ENCODE data around the gene CDK14. TPM values are rescaled to one million over a fixed set of nuclear protein-coding genes. Genes with fewer than 3 reads are reported as not detected.

Gene CDK14
- total RNA-seq, 1 donor from 2014 or later, result 6.4 TPM

DNA sequence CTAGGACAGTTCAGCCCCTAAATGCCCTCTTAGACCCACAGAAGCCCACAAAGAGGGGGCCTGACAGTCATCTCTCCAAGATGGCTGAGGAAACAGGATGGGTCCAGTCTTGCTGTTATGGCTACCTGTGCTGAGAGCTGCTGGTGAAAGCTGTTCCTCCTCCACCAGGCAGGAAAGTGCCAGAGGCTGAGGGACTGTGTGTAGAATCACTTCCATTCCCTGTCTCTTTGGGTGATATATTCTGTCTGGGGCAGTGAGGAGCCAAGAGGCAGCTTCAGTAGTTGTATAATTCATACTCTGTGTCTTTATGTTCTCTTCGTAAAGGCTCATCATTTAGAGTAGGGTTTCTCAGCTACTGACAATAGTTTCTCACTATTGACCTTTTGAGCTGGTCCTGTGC, 425.8 kb downstream of the CDK14 start:
- DNase-seq (ENCODE audit: low read depth), result no peak
- no peak overlapping the region for H3K4me3 ChIP-seq (ENCODE audit: low read depth, low read length)
- TF ChIP-seq, protein P1, sequence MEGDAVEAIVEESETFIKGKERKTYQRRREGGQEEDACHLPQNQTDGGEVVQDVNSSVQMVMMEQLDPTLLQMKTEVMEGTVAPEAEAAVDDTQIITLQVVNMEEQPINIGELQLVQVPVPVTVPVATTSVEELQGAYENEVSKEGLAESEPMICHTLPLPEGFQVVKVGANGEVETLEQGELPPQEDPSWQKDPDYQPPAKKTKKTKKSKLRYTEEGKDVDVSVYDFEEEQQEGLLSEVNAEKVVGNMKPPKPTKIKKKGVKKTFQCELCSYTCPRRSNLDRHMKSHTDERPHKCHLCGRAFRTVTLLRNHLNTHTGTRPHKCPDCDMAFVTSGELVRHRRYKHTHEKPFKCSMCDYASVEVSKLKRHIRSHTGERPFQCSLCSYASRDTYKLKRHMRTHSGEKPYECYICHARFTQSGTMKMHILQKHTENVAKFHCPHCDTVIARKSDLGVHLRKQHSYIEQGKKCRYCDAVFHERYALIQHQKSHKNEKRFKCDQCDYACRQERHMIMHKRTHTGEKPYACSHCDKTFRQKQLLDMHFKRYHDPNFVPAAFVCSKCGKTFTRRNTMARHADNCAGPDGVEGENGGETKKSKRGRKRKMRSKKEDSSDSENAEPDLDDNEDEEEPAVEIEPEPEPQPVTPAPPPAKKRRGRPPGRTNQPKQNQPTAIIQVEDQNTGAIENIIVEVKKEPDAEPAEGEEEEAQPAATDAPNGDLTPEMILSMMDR (conservative IDR thresholded peaks at IDR 0.05; ENCODE audit: low read depth, low read length), result no peak

DNA sequence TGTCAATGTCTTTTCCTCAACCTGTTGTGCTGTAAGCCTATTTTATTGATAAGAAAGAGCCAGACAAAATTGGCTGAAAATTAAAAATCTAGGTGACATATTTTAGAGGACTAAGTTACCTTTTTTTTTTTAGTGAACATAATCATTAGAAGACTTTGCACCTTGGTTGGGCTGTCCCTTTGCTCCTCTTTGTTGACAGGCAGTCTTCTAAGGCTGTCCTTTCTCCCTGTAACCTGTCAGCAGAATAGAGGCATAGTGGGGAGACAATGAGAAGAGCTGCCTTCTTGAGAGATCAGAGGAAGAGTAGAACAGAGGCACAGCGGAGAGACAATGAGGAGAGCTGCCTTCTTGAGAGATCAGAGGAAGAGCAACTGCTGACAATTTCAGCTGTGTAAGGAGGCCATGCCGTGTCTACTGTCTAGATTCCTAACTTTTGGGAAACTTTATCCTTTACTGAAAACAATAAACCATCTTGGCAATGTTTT, 429.8 kb downstream of the CDK14 start:
- TF ChIP-seq, protein P1 (conservative IDR thresholded peaks at IDR 0.05; ENCODE audit: low read depth, low read length), result no peak
- no peak overlapping the region for H3K4me3 ChIP-seq (ENCODE audit: low read depth, low read length)
- no peak for DNase-seq (ENCODE audit: low read depth)

DNA sequence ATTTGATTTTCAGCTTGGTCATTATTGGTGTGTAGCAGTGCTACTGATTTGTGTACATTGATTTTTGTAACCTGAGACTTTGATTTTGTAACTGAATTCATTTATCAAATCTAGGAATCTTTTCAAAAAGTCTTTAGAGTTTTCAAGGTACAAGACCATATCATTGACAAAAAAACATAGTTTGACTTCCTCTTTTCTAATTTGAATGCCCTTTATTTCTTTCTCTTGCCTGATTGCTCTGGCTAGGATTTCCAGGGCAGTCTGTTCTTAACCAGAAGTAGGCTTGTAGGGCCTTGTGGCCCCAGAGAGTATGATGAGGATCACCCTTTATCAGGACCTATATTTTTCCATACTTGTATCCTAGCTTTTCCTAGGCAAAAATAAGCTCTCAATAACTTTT, 433.6 kb downstream of the CDK14 start:
- H3K4me3 ChIP-seq (ENCODE audit: low read depth, low read length), result no peak overlapping the region
- DNase-seq (ENCODE audit: low read depth), result no peak
- TF ChIP-seq, protein P1 (conservative IDR thresholded peaks at IDR 0.05; ENCODE audit: low read depth, low read length), result no peak

DNA sequence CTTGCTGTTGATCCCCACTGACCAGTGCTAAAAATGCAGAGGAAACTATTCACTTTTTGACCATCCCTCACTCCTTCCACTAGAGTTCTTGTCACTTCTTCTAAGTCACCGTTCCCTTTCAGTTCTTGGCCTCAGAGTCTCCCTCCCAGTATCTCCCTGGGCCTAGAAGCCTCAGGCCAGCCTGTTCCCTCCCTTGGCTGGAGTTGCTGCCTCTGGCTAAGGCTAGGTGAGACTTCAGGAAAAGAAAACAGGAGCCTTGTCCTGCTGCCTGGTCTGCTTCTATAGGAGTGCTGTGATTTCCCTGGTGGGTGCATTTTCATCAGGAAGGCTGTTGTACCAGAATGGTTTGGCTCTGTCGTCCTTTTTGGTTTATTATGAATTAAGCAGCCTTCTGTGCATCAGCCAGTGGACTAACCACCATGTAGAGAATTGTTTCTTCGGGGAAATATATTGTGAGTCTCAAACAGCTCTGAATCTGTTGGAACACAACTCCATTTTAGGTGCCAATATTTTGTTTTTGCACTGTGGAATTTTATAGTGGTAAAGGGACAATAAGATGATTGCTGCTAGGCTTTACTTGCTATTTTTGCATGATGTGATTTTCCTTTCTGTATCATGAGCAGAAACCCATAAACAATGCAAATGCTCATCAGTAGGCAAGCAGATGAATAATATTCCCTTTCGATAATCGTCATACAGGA, 434.7 kb downstream of the CDK14 start:
- H3K4me3 ChIP-seq (ENCODE audit: low read depth, low read length), result no peak overlapping the region

DNA sequence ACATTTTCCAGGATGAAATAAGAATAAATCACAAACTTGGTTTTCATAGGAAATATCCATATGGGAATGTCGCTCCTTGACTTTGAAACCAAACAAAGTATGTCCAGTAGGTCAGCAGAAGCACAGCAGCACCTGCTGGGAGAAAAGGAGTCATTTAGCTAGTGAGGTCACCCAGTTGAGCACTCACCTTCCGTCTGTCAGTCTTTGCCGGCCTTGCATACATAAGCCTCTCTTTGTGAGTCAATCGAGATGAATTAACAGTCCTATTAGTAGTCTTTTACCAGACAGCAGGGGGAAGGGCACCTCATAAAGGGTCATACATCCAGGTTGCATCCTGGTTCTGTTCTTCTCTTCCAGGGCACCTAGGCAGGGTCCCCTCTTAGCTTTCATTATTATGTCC, 435.6 kb downstream of the CDK14 start:
- no peak overlapping the region for H3K4me3 ChIP-seq (ENCODE audit: low read depth, low read length)
- TF ChIP-seq, protein P1 (conservative IDR thresholded peaks at IDR 0.05; ENCODE audit: low read depth, low read length), result peak; percentile 30
- DNase-seq (ENCODE audit: low read depth), result no peak

More for the DNA sequence above, 434.7 kb downstream of the CDK14 start:
- TF ChIP-seq, protein P1 (conservative IDR thresholded peaks at IDR 0.05; ENCODE audit: low read depth, low read length), result no peak
- no peak for DNase-seq (ENCODE audit: low read depth)

DNA sequence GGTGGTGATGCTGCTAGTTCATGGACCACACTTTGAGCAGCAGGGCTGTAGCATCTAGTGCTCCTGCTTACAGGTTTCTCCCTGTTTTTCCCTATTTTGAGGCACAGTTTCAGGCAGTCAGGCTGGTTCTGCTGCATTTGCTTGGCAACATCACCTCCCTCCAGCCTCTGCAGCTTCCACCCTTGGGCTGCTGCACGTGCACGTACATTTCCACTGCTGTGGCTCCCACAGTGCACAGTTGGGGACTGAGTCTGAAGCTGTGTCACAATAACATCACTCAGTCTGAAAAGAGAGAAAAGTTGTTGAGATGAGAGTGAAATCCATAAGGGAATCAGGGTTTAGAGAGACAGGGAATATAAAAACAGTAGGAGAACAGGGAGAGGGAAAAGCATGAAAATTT, 437.5 kb downstream of the CDK14 start:
- H3K4me3 ChIP-seq (ENCODE audit: low read depth, low read length), result no peak overlapping the region
- TF ChIP-seq, protein P1 (conservative IDR thresholded peaks at IDR 0.05; ENCODE audit: low read depth, low read length), result no peak
- no peak for DNase-seq (ENCODE audit: low read depth)
